GM20431 (cell line): ENCODE results near the gene ZCWPW2.

ENCODE experiments used
- in situ Hi-C: fragments of 300-500 bp; cut with MseI, MboI; formaldehyde crosslinking; loops from one replicate; pipeline ENCODE4 v1.15.0; 2020; ENCODE audit warnings: low sequenced_read_pairs; ENCODE audit not compliant: unreplicated experiment

Gene ZCWPW2, protein sequence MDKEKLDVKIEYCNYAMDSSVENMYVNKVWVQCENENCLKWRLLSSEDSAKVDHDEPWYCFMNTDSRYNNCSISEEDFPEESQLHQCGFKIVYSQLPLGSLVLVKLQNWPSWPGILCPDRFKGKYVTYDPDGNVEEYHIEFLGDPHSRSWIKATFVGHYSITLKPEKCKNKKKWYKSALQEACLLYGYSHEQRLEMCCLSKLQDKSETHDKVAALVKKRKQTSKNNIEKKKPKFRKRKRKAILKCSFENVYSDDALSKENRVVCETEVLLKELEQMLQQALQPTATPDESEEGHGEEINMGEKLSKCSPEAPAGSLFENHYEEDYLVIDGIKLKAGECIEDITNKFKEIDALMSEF

DNA sequence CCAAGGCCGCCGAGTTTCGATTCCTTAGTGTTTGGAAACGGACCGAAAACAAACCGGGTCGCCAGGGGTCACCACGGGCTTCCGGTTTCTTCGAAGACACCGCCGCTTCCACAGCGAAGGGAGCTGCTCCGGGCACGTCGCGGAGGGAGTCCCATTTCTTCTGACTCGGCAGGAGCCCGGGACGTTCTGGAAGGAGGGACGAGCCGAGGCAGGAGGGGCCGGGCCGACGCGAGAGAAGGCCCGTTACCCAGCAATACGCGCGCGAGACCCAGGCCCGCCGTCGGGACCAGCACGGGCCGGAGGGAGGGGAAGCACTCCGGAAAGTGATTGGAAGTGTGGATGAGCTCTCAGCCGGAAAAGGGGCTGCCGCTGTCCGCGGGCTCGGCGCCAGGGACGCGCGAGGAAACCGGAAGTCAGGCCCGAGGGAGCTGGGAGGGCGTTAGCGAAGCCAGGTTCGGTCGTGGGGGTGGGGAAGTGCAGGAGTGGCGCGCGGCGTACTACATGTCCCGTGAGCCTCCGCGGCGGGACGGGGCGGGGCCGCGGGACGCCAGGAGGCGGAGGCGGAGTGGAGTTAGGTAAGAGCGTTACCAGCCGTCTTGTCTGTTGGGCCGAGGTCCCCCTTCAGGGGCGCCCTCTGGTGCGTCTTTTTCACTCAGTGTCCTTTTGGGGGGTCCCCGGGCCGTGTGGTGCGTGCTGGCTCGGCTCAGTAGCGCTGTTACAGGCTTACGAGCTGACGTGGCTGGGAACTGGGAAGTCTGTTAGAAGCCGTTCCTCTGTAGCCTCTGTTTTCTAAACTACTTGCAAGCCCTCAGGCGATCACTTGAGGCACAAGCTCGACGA lies at the start of gene ZCWPW2, which contains the start of gene AZI2:
TSS of gene ZCWPW2 (plus strand) at position 93 of the 840 bp plus-strand sequence. CDS start 64,348 bp downstream, outside the sequence.
TSS of gene AZI2 (minus strand) at position 196 of the 840 bp plus-strand sequence. CDS start 8,207 bp downstream, outside the sequence.
- in situ Hi-C loops, result no loop called here

DNA sequence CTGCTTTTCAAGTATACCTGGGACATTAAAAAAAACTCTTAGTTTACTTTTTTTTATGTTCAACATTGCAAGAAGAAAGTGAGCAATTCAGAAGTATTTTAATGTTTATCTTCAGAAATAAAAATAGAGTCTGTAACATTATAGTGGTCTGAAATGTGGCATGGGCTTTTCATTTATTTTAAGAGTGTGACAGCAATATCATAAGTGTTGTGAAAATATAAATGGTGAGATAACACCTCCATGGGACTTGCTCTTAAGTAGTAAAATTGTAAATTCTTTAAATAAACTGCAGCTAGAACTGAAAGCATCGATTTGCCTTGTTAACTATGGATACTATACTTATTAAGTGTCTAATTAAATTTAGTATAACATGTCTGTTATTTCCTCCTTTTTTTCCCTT lies 48.8 kb upstream of the ZCWPW2 start:
- in situ Hi-C loops, result loop anchor here (25.0 kb wide), 1 partner anchor 587 kb away; the partner anchor contains the start of gene EOMES

DNA sequence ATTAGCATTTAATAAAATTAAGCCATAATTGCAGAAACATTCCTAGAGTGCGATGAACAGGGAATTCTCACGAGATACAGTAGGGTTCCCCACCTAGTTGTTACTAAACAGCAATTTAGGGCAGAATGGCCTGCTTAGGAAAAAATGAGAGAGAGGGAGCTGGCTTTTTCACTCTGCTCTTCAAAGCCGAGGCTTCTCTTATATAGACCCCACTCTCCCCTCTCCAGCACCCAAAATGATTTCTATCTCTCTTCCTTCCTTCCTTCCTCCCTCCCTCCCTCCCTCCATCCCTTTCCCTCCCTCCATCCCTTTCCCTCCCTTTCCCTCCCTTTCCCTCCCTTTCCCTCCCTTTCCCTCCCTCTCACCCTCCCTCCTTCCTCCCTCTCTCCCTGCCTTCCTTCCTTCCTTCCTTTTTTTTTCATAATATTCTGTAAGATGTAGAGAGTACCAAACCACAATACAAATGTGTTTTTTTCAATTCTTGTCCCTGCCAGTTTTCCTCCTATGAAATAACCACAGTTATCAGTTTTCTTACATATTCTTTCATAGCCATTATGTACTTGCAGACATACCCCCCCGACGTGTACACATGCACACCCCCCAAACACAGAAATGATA lies 48.1 kb upstream of the ZCWPW2 start:
- in situ Hi-C loops, result loop anchor here (25.0 kb wide), 1 partner anchor 588 kb away; the partner anchor contains the start of gene EOMES

DNA sequence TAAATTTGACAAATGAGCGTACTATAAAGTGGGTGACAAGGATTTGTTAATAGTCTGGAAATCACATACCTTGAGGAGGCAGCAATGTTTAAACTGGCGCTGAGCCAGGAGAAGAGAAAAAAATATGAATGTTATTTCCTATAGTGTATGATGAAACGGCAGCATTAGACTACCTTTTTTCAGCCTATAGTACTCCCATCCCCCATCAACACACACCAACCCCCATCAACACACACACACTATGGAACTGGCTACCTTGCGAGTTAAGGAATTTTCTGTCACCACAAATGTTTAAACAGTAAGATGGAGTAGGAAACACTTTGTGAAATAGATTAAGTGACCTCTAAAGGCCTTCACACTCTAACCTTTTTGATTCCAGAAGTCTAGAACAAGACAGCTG lies 46.8 kb upstream of the ZCWPW2 start:
- in situ Hi-C loops, result loop anchor here (25.0 kb wide), 1 partner anchor 589 kb away; the partner anchor contains the start of gene EOMES

DNA sequence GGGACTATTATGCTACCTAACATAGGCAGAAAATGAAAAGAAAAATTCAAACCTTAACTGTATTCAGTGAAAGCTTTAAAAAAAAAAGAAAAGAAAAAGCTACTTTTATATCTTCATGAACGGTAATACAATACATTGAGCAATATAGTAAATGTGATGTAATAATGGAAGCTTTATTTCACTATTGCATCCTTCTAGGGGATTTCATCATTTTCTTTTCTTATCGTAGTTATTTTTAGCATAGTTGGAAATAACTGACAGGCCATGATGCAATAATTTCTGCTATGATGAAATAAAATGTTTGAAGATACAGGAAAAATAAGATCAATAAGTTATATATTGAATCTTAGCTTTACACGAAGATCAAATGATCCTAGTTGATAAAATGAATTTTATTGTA lies 40.3 kb upstream of the ZCWPW2 start:
- in situ Hi-C loops, result loop anchor here (25.0 kb wide), 1 partner anchor 596 kb away; the partner anchor contains the start of gene EOMES

DNA sequence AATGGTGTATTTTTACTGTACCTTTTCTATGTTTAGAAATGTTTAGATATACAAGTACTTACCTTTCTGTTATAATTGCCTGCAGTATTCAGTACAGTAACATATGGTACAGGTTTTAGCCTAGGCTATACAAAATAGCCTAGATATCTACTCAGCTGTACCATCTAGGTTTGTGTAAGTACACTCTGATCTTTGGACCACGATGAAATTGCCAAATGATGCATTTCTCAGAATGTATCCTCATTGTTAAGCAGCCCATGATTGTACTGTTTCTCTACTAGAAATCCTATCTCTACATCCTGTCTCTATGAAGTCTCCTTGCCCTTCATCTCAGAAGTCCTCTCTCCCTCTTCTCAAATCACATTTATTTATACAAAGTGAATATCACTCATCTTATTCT lies 32.8 kb upstream of the ZCWPW2 start:
- in situ Hi-C loops, result loop anchor here (25.0 kb wide), 1 partner anchor 603 kb away; the partner anchor contains the start of gene EOMES

DNA sequence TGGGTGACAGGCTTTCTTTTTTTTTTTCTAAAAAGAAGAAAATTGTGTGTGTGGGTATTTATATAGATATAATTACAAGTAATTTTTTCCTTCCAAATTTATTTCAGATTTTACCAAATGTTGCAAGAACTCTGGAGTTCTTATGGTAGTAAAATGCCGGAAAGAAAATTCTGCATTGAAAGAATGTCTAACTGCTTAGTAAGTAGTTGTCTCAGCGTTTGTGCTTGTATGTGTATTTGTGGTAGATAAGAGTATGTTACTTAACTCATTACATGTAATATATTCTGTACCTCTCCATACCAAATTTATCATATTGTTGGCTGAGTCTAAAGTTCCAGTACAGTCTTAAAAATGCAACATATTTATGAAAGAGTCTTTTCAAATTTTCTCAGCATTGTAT lies 32.3 kb upstream of the ZCWPW2 start:
- in situ Hi-C loops, result loop anchor here (25.0 kb wide), 1 partner anchor 604 kb away; the partner anchor contains the start of gene EOMES

DNA sequence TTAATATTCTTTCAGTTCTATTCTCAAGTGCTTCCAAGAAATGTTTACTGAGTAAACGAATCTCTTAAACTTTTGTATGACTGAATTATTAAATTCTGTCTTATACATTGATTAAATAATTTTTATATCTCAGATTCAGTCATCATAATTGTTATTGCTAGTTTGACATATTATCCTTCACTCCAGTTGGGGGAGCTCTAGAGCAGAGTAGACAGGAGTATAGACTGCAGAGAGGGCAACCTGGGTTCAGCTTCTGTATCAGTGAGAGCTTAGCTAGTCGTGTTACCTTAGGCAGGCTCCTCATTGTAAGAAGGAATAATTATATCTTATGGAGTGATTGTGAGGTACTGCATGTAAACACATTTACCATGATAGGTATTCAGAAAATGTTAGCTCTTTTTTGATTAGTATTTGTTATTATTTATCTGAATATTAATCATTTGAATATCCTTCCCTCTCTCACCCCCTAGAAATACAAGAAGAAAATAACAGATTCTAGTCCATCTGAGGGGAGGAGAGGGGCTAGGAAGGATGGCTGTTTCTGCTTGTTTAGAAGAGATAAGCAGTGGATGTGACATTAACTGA lies 31.0 kb upstream of the ZCWPW2 start:
- in situ Hi-C loops, result loop anchor here (25.0 kb wide), 1 partner anchor 605 kb away; the partner anchor contains the start of gene EOMES

DNA sequence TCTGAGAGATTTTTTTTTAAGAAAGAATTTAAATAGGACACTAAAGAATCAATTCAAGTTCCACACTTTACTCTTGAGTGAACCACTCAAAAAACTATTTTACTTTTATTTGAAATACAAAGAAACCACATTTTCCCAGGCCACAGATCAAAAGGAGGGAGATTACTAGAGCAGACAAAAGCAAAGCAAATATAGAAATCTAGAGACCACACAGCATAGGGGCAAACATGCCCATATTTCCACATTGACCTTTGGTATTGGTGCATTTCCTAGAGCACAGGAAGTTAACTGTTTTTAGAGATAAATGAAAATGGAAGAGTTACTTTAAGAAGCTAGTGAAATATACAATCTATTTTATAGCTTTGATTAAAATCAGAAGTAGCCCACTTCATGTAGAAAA lies 27.5 kb upstream of the ZCWPW2 start:
- in situ Hi-C loops, result loop anchor here (25.0 kb wide), 1 partner anchor 609 kb away; the partner anchor contains the start of gene EOMES

DNA sequence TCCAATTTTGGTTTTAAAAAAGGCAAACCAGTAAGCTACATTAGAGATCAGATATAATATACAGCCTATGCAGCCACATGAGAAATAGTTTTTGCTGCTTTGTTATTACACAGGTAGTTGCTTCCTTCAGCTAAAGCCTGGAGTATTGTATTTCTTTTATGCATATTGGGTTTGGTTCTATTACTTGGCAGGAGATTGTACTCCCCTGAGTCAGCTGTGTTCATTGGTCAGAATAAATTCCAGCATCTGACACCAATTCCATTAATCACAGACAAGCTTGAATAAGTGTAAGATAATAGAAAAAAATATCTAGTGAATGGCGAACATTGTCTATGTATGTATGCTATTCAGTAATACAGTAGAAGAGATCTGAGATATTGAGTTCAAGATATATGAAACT lies 26.1 kb upstream of the ZCWPW2 start:
- in situ Hi-C loops, result loop anchor here (25.0 kb wide), 1 partner anchor 610 kb away; the partner anchor contains the start of gene EOMES

DNA sequence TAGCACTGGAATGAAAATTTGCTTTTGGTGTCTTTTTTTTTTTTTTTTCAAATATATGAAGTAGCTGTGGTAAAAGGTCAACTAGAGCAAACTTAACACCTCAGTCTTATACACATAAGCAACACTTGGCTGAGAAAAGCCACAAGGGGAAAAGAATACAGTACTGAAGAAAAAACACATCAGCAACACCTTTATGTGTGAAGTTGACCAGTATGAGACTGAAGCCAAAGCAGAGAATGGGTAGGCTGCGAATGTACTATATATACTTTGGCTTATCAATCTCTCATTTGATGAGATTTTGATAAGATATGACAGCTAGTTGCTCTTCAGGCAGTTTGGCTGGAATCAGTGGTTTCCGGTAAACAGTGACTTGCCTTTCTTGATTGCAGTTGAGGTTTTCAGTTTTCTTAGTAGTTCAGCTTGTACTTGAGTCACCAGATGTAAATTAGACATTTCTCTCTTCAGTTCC lies 22.0 kb upstream of the ZCWPW2 start:
- in situ Hi-C loops, result no loop called here

DNA sequence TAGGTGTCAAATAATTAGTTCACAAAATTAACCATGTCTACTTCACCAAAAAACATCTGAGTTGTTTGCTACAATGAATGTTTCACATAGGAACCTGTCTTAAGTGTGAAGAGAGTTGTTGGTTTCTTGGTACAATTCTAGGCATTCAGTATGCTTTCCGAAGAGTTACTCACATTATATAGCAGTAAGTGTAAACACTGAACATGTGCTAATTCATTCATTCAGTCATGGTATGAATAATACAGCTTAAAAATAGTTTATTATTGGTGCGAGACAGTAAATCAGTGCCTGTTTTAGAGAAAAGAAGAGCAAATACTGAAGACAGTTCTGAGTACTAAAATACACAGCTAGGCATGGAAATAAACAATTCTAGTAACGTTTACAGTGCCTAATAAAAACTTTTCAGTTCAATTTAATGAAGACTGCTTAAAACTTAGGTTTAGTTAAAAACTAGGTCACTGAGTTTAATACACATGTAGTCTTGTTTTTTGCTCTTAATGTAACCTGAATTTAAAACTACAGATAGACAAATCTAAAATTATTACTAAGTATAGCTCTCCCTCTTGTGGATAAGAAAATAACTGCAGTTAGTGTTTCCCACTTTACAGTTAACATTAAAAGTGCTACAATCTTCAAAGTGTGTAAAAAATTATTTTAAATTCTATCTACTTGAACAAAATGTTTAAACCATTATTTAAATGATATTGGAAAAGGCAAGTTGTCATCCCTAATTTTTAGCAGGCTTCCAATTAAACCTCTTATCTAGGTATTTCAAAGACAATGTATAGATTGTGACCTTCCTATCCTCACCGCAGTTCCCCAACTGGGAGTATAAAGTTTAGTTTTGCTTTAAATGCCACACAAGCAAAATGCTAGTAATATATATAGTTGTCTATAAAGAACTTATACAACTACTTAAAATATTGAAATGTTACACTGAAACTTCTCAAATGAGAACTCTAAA lies 20.1 kb upstream of the ZCWPW2 start:
- in situ Hi-C loops, result no loop called here

DNA sequence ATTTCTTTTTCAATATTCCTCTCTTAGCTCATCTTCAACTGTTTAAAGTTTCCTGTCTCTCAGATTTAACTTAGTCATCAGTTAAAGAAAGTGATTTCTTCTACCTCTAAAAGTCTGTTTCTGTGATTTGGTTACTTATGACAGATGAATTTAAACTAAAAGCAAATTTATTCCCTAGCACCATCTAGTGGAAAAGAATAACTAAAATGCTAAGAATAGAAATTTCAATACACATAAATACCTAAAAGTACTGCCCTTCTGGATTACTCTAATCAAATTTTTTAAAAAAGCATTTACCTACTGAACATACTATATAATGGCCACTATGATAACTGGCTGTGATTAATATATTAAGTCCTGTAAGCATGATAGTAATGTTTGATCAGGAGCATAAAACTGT lies 14.0 kb upstream of the ZCWPW2 start:
- in situ Hi-C loops, result no loop called here

DNA sequence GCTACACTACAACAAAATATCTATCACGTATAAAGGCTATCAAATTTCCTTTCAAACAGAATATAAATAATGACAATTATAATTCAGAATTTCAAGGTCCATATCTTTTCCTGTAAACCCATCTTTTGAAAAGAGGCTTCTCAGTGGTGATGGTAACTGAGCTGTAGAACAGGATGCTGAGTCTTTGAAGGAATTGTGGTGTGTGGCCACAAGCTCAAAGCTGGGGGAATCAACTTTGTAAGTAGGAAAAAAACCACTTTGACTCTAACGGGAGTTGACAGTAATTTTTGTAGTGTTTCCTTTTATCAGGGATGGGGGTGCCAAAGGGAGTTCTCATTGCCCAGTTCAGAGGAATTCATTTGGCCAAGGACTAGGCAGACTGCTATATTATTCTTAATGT lies 13.3 kb upstream of the ZCWPW2 start:
- in situ Hi-C loops, result no loop called here

DNA sequence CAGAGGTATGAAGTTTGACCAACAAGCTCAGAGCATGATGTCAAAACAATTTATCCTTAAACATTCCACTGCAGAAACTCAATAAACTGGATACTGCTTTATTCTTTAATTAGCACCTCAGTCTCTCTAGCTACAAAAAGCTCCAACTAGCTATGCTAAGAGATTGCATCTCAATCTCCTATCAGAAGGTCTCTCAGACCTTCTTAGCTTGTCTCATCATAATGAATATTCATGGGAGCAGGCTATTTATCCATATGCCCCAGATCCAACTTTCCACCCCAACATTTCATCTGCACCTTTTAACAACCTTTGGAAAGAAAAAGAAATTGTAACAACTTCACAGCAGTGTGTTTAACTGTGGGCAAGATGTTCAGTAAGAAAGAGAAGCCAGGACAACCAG lies 11.3 kb upstream of the ZCWPW2 start:
- in situ Hi-C loops, result no loop called here

DNA sequence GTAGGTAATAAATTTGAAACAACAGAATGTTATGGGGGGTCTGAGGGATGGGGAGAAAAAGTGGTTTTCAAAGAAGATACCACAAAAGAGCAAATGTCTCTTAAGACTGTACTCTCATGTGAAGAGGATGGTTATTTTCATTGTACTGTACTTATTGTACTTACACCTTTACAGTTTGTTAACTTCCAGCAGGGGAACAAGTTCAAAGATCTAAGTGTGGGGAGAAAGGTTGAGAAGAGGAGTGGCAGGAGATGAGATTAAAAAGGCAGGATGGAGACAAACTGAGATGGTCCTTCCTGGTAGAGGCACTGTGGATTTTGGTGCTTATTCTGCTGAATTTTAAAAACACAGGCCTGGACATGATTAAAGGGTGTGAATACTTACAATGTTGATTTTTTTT lies 5.4 kb upstream of the ZCWPW2 start:
- in situ Hi-C loops, result no loop called here

DNA sequence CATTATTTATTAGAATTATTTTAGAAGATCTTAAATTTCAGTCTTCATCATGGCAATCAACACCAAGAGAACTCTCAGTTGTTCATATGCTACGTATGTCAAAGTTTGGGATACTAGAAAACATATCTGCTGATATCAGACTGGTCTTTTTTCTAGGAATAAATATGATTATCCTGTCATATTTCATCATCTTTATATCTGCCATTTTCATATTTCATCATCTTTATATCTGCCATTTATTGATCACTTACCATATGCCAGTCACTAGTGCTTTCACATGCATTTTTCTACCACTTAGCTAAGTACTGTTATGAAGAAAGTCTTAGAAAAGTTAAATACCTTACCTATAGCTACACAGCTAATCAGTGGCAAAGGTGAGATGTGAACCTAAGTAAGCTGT lies 2.8 kb upstream of the ZCWPW2 start:
- in situ Hi-C loops, result no loop called here
